ENCODE measurements around the gene BANP. TPM values are rescaled to one million over a fixed set of nuclear protein-coding genes. Genes with fewer than 3 reads are reported as not detected.
"Not testable (repeated sequence)": the region's sequence is repeated elsewhere in the genome, so short reads cannot be mapped to it uniquely, and the experiment has no call there.

Gene BANP
- total RNA-seq, 2 experiments from 2014 or later: 25.6 to 27.0 TPM

DNA sequence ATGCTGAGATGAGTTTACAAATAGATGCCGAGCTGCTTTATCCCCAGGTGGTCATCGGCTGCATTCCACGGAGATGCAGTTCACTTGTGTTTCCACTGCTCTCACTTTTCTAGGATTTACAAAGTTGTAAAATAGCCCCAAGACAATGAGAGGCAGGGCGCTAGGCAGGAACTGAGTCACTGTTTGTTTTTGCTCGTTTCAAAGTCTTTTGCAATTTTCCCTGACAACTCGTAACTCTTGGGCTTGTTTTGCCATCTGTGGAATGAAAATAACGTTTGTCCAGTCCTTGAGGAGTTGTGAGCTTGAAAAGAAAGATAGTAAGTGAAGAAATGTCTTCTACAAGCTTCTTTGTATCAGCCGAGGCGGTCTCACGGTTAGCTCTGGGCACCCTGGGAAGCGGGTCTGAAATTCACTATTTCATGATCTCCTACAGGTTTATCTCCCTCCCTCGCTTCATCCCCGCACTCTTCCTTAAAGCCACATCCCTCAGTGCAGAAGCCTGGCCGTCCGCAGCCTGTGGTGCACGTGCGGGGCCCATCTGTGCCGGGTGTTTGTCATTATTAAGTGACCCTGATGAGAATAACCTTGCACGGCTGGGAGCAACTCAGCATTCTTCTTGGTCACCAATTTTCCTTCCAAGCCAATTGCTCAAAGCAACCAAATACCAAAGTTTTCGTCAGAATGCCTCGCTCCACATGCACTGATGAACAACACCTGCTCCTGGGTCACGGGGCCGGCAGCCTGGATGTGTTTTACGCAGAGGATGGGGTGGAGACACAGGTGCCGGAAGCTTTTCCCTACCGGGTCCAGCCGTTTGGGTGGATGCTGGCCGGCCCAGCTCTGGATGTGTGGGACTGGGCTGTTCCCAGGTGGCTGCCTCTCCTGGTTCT, 167.9 kb downstream of the BANP start:
- not testable (repeated sequence) for H3K27me3 Mint-ChIP-seq, H3K4me1 Mint-ChIP-seq, H3K9me3 Mint-ChIP-seq, DNase-seq, H3K27ac Mint-ChIP-seq, H3K36me3 Mint-ChIP-seq, H3K4me3 Mint-ChIP-seq

DNA sequence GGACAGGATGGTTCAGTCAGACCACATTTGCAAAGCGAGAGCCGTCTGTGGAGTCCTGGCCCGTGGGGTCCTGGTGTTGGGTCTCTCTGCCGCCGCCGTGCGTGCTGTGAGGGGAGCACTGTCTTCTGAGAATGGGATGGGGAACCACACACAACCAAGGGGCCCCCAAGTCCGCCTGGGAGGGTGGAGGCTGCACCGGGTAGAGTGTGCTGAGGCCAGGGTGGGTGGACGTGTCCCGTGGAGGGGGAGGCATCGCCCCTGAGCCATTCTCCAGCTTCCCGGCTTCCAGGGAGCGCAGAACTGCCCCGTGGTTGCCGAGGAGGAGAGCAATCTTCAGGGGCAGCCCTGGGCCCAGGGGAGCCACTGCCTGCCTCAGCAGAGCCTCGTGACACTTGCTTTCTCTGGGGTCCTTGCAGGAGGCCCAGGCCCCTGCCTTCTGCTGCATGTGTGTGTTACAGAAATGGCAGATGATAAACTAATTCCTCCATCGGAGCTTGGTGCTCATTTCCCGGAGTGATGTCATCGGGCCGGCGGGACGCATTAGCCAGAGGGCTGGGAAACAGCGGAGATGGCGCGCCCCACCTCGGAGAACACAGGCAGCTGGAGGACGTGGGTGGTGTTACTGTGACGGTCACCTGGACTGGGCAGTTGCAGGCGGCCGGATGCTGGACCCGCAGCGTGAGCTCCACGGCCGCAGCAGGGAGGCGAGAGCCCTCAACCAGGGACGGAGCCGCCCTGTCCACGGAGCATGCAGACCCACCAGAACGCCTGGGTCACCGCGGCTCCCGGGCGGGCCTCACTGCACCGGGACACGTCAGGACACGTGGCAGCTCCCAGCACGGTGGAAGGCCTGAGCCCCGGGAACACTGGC, 168.9 kb downstream of the BANP start:
- H3K4me1 Mint-ChIP-seq, H3K36me3 Mint-ChIP-seq, H3K9me3 Mint-ChIP-seq, H3K4me3 Mint-ChIP-seq, H3K27ac Mint-ChIP-seq, H3K27me3 Mint-ChIP-seq, DNase-seq: not testable (repeated sequence)

DNA sequence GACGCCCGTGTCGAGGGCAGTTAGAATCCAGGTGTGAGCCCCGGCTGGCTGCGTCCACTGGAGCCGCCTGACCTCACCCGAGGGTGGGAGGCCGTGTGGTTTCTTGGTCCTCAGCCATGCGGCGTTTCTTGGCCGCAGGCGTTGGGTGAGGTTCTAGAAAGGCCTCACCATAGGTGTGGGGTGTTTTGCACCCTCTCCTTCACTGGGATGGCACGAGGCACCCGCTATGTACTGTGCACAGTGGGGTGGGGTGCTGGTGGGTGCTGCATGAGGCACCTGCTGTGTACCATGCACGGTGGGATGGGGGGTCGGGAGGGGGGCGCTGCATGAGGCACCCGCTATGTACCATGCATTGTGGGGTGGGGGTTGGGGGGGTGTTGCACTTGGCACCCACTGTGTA, 169.6 kb downstream of the BANP start:
- Mint-ChIP-seq H3K4me3 (no peak overlapping the region), H3K4me1 (no peaks in the 10 kb centered on the region), H3K36me3 (no peaks in the 10 kb centered on the region), H3K27me3 (peaks cover 2% of the 10 kb centered on the region), H3K9me3 (no peaks in the 10 kb centered on the region), H3K27ac (no peak overlapping the region)
- no peak for DNase-seq

DNA sequence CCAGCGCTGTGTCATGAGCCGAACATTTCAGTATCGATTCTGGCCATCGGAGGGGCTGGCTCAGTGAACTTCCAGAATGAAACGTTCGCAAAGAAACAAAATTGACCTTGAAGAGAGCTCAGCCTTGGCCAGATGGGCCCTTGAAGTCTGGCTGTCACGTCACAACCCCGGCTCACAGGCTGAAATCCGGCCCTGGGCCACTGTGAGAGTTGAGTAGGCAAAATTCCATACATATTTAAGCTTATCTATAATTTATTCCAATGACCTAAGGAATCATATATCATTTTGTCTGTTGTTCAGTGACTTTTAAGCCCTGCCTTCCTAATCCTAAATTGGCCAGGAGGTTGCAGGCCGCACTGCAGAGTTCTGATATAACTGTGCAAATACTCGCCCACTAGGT, 170.2 kb downstream of the BANP start:
- not testable (repeated sequence) for H3K36me3 Mint-ChIP-seq

DNA sequence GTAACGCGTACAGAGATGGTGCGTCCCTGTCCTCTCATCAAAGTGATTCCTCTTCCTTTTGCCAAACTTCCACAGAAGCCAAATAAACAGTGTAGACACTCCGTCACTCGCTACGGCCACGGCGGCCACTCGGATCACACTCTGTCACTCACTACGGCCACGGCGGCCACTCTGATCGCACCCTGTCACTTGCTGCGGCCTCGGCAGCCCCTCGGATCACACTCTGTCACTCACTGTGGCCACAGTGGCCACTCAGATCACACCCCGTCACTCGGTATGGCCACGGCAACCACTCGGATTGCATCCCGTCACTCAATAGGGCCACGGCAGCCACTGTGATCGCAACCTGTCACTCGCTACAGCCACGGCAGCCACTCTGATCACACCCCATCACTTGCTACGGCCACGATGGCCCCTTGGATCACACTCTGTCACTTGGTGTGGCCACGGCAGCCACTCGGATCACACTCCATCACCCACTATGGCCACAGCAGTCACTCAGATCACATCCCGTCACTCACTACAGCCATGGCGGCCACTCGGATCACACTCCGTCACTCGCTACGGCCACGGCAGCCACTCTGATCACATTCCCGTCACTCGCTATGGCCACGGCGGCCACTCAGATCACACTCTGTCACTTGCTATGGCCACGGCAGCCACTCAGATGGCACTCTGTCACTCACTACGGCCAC, 170.8 kb downstream of the BANP start:
- no peak overlapping the region for H3K4me3 Mint-ChIP-seq
- no peaks in the 10 kb centered on the region for H3K36me3 Mint-ChIP-seq
- no peaks in the 10 kb centered on the region for H3K4me1 Mint-ChIP-seq
- no peak for DNase-seq
- H3K9me3 Mint-ChIP-seq: no peaks in the 10 kb centered on the region
- H3K27ac Mint-ChIP-seq: no peak overlapping the region
- H3K27me3 Mint-ChIP-seq: no peaks in the 10 kb centered on the region

More for the DNA sequence above, 170.2 kb downstream of the BANP start:
- DNase-seq, H3K27me3 Mint-ChIP-seq, H3K9me3 Mint-ChIP-seq, H3K27ac Mint-ChIP-seq, H3K4me3 Mint-ChIP-seq, H3K4me1 Mint-ChIP-seq: not testable (repeated sequence)

Other genes with a start within 250 kb of the BANP start
- gene KLHDC4, start 185.4 kb upstream of the BANP start, total RNA-seq: 10 to 100 TPM; 75.7 to 77.5 TPM
- 100 to 1,000 TPM; 298 to 301 TPM for gene SLC7A5, start 81.9 kb upstream of the BANP start, total RNA-seq
- not detected for gene CA5A, start 14.9 kb upstream of the BANP start, total RNA-seq

Data from activated naive CD8-positive, alpha-beta T cell treated with anti-CD3 and anti-CD28 coated beads for 36 hours (primary cell).